GM15510 (cell line): ENCODE results near the gene ZDHHC3.

Experiments
- POLR2A ChIP-seq: IDR thresholded peaks from 3 replicates; pipeline ENCODE4 v1.6.1; 2011; ENCODE audit warnings: borderline replicate concordance; ENCODE audit not compliant: insufficient read length; ENCODE audit errors: extremely low read depth

The ZDHHC3 gene

DNA sequence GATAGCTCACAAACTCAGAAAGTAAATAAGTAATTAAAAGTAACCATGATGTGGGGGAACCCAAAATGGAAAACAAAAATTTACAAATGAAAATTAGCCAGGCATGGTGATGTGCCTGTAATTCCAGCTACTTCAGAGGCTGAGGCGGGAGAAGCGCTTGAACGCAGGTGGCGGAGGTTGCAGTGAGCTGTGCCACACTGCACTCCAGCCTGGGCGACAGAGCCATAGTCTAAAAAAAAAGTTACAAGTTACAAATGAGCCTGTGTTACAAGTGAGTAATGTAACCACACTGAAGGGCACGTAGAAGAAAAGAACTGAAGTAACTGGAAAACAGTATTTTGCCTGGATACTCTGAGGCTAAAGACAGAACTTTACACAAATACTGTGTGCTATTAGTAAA is 11.4 kb upstream of the ZDHHC3 start:
- no peak for TF ChIP-seq POLR2A

DNA sequence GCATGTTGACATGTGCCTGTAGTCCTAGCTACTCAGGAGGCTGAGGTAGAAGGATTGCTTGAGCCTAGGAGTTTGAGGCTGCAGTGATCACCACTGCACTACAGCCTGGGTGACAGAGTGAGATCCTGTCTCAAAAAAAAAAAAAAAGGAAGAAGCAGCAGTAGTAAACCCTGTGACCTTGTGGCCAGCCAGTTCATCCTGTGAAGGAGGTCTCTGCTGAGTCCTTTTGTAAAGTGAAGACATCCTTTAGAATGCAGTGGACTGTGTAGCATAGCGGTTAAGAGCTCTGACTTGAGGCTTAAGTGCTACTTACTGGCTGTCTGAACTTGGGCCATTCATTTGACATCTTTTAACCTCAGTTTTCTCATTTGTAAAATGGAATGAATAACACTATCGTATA is 8.4 kb upstream of the ZDHHC3 start:
- TF ChIP-seq POLR2A: no peak

DNA sequence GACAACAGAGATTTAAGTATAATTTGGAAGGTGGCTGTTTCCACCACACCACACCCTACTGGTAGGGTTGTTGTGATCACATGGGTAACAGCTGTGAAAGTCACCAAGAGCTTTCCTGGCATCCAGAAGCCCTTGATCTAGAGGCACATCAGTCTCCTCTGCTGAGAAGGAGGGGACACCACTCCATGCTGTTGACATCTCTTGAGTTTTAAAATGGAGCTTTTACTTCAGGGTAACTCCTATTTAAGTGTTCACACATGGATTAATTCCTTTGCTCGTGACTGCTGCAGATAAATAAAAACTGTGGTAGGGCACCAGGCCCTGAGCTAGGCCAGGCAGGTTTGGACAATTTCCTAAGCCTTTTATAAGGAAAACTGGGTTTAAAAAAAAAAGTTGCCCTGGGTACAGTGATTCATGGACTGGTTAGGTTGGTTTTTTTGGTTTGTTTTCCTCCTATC is 7.5 kb upstream of the ZDHHC3 start:
- TF ChIP-seq POLR2A: no peak

DNA sequence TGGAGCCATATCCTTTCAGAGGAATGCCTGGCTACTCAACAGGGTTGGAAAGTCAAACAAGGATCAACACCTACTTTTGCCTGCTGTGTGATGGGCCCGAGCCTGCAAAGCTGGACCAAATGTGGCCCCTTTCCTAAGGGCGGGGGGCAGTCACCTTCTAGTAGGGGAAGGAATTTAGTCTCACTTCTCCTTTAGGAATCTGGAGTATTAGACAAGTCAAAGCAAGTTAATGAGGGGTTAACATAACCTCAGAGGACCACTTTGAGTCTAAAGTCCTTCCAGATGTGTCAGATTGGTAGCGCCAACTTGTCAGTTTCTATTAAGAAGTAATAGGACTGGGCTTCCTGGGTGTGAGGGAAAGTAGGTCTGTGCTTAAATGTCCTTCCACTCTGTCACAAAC is 6.8 kb upstream of the ZDHHC3 start:
- no peak for TF ChIP-seq POLR2A

DNA sequence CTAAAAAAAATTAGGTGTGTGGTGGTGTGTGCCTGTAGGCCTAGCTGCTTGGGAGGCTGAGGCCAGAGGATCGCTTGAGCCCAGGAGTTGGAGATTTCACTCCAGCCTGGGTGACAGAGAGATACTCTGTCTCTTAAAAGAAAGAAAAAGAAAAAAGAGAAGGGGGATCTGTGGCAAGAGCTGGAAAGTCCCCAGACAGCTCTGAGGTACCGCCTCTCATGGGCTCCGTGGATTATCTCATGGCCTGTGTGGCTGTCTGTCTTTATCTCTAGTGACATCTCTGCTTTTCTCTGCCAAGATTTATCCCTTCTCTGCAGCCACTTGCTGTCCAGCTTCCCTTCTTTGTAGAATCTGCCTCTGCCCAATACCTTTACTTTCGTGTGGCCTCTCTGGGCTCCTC is 5.8 kb upstream of the ZDHHC3 start:
- no peak for TF ChIP-seq POLR2A

DNA sequence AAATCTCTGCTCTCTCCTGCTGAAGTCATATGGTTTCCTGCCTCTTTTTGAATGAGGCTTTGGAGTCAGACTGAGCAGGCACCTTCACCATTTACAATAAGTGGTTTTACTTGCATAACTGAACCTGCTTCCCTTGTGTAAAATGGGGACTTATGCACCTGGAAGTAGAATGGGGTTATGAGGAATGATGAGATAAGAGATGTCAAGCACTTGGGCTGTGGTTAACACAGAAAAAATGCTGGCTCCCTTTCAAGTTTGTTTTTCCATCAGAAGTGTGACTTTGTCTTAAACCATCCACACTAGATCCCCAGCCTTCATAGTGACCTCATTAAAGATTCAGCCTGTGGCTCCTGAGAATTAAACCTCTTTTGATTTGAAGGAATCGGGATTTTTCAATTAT is 5.2 kb upstream of the ZDHHC3 start:
- no peak for TF ChIP-seq POLR2A

DNA sequence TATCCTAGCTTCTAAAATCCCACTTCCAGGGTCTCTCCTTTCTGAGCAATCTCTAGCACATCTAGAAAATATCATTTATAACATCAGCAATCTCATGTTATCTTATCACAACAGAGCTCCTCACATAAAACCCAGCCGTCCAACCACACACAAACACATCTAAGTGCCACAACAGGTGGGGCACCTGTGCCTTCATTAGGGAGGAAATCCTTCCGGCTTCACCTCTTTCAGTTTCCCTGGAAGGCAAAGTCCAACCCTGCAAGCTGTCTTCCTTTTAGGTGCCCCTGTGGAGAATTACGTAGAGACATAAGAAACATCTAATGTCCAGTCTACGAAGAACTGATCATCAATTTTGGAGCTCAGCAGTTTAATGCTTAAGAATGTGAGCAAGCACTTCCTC is 1.6 kb downstream of the ZDHHC3 start:
- no peak for TF ChIP-seq POLR2A

DNA sequence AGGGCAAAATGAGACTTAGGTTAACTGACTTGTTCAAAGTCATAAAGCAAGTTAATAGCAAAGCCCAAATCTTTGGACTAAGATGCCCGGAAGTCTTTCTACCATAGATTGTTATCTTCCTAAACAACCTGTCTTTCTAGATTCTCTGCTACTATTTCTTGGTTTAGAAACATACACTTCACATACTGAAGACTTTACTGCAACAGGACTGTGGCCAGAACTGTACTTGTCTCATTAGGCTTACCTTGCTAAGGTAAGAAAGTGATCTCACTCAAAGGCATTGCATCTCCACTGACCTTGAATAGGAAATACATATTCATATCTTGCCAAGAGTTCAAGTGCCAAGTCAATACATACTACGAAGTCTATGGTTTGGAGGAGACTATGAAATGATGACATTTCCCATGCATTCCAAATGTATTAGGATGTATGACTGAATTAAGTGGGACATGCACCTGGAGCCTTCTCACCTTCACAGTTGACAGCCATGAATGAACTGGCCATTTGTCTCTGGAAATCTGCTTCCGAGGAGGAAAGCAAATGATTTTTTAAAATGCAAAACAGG is 5.0 kb downstream of the ZDHHC3 start:
- no peak for TF ChIP-seq POLR2A

DNA sequence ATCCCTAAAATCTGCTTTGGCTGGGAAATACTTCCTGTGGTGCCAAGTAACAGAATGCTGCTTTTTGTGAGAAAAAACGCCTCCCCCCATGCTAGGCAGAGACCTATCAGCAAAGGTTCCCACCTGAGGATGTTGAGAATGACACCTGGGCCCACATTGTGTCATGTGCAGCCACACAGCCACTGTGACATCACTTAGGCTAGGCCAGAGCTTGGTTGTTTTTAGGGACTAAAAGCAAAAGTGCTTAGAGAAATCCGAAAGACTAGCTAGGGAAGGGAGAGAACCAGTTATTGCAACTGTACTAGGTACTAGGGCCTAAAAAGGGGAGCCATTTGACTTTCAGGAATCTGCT is 6.2 kb downstream of the ZDHHC3 start:
- TF ChIP-seq POLR2A: no peak

DNA sequence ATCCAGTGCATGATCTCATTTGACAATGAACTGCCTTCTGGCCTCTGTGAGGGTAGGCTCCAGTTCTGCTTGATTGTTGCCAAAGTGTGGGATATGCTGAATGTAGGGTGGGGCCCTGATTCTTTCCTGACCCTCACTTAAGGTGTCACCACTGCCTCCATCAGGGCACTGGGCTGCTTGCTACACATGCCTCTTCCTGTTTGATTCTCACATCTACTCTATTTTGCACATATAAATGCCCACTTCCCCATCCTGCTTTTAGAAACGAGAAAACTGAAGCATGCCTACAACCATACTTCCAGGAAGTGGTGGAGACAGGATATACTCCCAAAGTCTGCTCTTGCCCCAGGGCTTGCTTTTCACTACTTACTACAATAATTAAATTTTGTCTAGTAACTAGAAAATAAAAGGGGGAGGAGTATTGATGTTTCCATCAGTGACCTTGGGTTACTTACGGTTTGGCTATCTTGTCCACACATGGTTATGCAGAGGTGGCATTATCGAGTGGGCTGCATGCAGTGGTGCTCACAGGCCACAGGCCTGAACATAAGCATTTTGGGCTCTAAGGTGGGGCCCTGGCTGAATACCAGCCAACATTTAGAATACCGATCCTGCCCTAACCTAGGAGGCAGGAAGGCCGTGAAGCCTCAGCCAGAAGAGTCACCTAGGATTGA is 6.7 kb downstream of the ZDHHC3 start:
- no peak for TF ChIP-seq POLR2A

DNA sequence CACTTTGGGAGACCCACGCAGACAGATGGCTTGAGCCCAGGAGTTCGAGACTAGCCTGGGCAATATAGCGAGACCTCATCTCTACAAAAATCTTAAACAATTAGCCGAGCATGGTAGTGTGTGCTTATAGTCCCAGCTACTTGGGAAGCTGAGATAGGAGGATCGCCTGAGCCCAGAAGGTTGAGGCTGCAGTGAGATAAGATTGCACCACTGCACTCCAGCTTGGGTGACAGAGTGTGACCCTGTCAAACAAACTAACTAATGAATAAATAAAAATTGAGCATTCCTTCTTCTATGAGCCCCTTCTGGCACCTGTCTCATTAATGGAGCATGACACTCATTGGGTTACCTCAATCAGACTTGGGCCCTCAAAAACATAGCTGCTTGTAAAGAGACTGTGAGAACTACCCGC is 7.5 kb downstream of the ZDHHC3 start:
- no peak for TF ChIP-seq POLR2A

DNA sequence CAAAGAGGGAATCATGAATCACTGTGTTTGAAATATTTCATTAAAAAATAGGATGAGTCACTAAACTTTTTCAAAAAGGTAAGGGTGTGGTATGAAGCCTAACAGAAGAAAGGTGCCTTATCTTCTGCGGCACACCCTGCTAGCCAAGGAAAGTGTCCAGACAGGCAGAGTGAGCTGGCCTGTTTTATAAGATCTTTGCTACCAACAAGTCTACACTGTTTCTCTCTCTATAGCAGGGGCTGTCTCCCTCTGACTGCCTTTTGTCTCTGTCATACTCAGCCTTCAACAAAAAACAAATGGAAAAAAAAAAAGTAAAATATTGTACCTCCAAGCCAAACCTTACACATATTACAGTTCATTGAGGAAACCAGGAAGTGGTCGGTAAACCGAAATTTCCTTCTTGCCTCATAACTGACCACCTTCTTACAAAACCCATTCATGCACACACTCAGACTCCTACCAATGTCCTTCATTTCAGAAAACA is 9.1 kb downstream of the ZDHHC3 start:
- TF ChIP-seq POLR2A: no peak

DNA sequence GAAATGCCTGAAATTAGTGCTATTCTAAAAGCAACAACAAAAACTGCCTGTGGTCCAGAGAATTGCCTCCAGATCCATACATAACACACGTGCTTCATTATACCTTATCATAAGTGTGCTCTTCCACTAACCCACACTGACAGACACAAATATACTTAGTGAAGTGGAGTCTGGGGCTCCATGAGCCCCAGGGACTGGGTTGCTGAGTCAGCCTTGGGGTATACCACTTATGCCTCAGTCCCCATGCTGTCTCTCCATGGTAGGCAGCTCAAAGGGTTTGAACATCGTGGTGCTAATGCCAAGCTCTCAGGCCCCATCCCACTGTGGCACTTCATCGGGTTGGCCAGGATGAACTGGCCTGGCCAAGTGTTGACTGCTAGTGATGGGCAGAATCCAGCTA is 10.8 kb downstream of the ZDHHC3 start:
- no peak for TF ChIP-seq POLR2A

DNA sequence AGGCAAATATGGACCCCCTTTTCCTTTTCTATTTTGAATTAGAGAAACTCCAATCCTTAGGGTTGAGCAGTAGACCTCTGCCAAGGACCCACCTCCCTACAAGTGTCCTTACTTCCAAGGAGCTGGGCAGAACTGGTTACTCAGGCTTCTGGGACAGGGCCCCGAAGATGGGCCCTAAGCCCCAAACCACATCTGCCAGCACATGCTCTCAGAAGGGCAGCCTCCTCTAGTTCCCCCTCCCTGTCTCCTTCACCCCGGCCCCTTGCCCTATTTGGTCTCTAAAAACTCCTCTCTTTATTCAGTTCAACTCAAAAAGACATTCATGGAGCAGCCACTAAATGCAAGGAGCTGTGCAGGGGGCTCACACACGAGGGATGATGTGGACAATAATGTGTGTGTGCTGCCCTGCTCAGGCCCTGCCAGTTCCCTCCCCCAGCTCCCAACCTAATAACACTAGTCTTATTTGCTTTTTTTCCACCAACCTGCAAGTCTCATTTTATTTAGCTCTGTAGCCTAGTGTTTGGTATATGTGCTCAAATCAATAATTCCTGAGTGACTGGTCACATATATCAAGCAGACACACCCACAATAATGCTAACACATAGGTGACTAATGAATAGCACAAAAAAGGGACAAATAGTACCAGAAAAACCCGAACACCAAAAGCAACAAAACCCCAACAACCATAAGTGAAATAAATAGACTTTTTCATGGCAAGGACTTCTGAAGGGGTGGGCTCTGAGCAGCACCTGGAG is 12.2 kb downstream of the ZDHHC3 start:
- TF ChIP-seq POLR2A: no peak

DNA sequence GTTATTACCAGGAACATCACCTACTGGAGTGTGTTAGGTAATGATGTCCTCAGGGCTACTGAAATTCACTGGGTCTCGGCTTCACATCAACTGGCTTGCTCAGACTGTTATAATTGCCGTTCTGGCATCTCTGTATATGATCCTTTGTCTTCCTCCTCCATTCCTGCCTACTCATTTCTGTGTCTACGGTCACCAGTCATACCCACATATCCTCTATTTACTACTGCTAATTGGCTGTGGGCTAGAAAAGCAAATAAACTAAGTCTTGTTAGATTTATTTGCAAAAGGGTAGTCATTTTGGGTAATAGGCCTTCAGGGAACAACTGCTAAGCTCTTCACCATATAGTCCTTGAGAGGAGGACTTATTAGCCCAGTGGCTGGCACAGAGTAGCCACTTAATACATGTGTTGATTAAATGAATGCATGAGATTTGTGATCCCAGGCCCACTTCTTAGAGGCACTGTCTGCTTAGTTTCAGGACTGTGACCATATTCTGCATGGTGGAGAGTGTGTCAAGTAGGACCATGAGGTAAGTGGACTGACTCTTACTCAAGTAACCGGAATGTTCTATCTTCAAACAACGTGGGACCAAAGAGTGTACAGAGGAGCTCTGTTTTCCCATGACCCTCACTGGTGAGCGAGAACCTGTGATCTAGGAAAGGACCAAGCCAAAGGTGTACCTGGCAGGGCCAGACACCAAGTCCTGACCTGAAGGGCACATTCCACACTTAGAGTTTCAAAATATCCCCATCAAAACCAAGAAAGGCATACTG is 13.2 kb downstream of the ZDHHC3 start:
- no peak for TF ChIP-seq POLR2A
